ENCODE data around the gene FOXM1.
"Not testable (repeated sequence)": the region's sequence is repeated elsewhere in the genome, so short reads cannot be mapped to it uniquely, and the experiment has no call there.

Gene FOXM1

DNA sequence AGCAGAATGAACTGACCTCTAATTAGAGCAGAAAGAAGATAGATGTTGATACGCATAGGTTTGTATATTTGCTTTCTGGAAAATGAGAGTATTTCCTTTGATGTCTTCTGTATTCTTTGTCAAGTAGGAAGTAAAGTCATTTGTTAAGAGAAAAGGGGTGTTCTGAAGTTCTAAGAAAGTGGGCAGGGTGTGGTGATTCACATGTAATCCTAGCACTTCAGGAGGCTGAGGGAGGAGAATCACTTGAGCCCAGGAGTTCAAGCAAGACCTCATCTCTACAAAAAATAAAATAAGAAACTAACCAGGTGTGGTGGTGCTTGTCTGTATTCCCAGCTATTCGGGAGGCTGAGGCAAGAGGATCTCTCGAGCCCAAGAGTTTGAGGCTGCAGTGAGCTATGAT, 2.9 kb upstream of the FOXM1 start:
- DNase-seq (ENCODE audit: extremely low read depth, low read depth): no peak
- TF ChIP-seq, protein P1, sequence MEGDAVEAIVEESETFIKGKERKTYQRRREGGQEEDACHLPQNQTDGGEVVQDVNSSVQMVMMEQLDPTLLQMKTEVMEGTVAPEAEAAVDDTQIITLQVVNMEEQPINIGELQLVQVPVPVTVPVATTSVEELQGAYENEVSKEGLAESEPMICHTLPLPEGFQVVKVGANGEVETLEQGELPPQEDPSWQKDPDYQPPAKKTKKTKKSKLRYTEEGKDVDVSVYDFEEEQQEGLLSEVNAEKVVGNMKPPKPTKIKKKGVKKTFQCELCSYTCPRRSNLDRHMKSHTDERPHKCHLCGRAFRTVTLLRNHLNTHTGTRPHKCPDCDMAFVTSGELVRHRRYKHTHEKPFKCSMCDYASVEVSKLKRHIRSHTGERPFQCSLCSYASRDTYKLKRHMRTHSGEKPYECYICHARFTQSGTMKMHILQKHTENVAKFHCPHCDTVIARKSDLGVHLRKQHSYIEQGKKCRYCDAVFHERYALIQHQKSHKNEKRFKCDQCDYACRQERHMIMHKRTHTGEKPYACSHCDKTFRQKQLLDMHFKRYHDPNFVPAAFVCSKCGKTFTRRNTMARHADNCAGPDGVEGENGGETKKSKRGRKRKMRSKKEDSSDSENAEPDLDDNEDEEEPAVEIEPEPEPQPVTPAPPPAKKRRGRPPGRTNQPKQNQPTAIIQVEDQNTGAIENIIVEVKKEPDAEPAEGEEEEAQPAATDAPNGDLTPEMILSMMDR (IDR thresholded peaks at IDR 0.05; ENCODE audit: low read depth, low read length): no peak

DNA sequence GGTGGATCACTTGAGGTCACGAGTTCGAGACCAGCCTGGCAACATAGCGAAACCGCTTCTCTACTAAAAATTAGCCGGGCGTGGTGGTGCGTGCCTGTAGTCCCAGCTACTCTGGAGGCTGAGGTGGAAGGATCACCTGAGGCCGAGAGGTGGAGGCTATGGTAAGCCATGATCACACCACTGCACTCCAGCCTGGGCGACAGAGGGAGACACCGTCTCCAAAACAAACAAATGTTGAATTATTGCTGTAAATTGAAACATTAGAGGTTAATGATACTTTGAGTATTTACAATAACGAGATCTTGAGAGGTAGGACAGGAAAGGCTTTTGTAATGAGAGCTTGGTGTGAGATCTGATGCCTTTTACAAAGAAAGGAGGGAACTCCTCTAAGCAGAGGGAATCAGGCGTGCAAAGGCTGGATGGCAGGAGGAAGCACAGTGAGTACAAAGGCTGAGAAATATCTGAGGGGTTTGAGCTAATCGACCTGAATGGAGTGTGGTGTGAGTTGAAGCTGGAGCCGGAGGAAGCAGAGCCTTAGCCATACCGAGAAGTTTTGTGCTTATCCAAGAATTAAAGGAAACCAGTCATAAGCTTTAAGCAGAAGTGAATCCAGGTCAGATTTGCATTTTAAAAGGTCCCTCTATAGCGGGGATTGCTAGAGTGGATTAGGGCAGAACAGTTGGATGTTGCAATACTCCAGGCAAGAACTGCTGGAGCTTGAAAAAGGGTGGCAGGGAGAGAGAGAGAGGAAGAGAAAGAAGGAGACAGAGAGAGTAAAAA, 1.2 kb upstream of the FOXM1 start:
- DNase-seq (ENCODE audit: extremely low read depth, low read depth): no peak
- TF ChIP-seq, protein P1 (IDR thresholded peaks at IDR 0.05; ENCODE audit: low read depth, low read length): no peak; the same call in 1 of the 2 replicates

DNA sequence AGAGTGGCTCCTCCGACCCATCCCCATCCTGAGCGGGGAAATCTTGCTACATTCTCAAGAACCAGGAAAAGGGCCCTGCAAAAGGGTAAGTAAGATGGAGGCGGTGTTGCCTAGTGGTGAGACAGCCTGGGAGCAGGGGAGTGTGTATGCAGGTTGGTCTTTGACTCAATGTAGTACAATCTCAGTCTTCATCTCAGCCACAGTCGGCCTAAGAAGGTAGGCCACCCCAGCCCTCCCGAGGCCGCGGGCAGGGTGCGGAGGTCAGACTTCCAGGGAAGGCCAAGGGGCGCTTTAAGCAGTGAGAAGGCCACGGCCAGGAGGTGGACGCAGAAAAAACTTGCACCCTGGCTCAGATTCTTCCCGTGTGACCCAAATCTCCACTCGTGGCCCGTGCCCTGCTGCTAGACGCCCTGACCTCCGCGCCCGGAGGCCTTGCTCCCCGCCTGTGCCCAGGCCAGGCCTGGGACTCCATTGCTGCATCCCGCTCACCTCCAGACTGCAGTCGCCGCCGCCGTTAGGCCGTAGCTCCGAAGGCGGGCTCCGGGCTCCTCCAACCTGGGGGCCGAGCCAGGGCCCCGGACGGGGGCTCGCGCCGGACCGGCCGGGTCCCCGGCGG, 435 bp downstream of the FOXM1 start:
- no peak for DNase-seq (ENCODE audit: extremely low read depth, low read depth)
- TF ChIP-seq, protein P1 (IDR thresholded peaks at IDR 0.05; ENCODE audit: low read depth, low read length): no peak; the same call in 1 of the 2 replicates

DNA sequence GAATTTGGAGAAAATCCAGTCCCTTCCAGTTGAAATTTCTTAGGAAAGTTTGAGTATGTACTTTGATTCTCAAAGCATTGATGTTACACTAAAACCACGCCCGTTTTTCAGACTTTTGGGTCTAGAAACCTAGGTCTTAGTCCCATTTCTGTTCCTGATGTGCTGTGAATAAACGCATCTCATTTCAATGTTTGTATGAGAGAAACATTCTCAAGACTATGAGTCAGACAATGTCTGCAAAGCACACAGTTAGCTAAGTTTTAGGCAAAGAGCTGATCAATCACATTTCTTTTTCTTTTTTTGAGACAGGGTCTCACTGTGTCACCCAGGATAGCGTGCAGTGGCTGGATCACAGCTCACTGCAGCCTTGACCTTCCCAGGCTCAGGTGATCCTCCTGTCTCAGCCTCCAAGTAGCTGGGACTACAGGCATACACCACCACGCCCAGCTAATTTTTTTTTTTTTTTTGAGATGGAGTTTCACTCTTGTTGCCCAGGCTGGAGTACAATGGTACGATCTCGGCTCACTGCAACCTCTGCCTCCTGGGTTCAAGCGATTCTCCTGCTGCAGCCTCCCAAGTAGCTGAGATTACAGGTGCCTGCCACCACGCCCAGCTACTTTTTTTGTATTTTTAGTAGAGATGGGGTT, 7.9 kb downstream of the FOXM1 start:
- DNase-seq (ENCODE audit: extremely low read depth, low read depth): not testable (repeated sequence)

DNA sequence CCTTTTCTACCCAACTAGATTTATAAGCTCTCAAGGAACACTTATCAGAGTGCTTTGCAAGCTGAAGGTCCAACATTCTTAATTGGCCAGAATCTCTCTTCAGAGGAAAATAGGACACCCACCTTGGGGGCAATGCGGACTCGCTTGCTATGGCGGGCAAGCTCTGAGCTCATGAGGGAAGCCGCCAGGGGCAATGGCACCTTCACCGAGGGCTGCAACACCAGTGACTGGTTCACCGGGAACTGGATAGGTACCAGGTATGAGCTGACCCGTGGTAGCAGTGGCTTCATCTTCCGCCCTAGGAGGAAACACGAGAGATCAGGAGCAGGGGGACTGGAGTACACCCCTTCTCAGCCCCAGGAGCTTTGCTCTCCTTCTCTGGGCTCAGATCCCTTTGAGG, 12.8 kb downstream of the FOXM1 start:
- TF ChIP-seq, protein P1 (IDR thresholded peaks at IDR 0.05; ENCODE audit: low read depth, low read length): no peak
- no peak for DNase-seq (ENCODE audit: extremely low read depth, low read depth)

DNA sequence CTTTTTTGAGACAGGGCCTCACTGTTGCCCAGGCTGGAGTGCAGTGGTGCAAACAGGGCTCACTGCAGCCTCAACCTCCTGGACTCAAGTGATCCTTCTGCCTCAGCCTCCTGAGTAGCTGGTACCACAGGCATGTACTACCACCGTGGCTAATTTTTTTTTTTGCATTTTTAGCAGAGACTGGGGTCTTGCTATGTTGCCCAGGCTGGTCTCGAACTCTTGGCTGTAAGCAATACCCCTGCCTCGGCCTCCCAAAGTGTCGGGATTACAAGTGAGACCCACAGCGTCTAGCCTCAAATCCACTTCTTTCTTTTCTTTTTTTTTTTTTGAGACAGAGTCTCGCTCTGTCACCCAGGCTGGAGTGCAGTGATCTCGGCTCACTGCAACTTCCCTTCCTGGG, 13.6 kb downstream of the FOXM1 start:
- not testable (repeated sequence) for DNase-seq (ENCODE audit: extremely low read depth, low read depth)

DNA sequence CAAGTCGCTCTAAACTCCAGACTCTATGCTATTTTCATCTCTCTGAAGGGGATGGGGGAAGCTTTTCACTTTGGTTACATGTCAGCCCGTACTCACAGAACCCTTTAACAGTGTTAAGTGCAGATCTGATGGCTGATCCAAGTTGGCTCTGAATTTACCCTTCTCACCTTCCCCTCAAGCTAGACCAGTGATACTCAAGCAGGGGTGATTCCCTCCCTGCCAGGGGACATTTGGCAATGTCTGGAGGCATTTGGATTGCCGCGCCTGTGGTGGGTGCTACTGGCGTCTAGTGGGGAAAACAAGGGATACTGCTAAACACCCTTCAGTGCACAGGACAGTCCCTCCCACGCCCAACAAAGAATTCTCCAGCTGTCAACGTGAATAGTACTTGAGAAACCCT, 14.1 kb downstream of the FOXM1 start:
- no peak for DNase-seq (ENCODE audit: extremely low read depth, low read depth)
- TF ChIP-seq, protein P1 (IDR thresholded peaks at IDR 0.05; ENCODE audit: low read depth, low read length): no peak

DNA sequence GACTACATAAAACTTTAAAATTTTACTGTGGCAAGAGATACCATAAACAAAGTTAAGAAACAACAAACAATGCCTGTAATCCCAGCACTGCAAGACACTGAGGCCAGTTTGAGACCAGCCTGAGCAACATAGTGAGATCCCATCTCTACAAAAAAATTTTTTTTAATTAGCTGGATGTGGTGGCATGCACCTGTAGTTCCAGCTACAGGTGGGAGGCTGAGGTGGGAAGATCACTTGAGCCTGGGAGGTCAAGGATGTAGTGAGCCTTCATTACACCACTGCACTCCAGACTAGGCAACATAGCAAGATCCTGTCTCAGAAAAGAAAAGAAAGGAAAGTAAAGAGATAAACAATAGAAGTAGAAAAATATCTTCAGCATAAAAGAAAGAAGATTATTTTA, 16.8 kb downstream of the FOXM1 start:
- no peak for DNase-seq (ENCODE audit: extremely low read depth, low read depth)
- TF ChIP-seq, protein P1 (IDR thresholded peaks at IDR 0.05; ENCODE audit: low read depth, low read length): no peak
